Endothelial cell of umbilical vein (primary cell): ENCODE measurements around the gene FRMPD1. TPM values are rescaled to one million over a fixed set of nuclear protein-coding genes. Genes with fewer than 3 reads are reported as not detected.

ENCODE experiments used
- BruUV-seq: library from RNA; stranded (reverse); fragments of 400-500 nt; replicated peaks from 2 replicates; lab custom pipeline; 2021; lab: Mats Ljungman, UMichigan
- CTCF ChIA-PET: fragments of 300-600, 350-600 bp; sonication (Branson Sonifier 250); formaldehyde crosslinking; loops from one replicate; lab custom pipeline; 2021; ENCODE audit warnings: antibody characterized with exemption, inconsistent platforms; lab: Charles Lee
- POLR2A ChIA-PET: fragments of 300-600, 350-600 bp; sonication (Branson Sonifier 250); formaldehyde crosslinking; loops from one replicate; lab custom pipeline; 2021; ENCODE audit warnings: antibody characterized with exemption, inconsistent platforms; lab: Charles Lee
- DNase-seq: peaks from one replicate; pipeline ENCODE4 v3.0.0-alpha.2; 2011; ENCODE audit warnings: low read depth, low spot score
- FAIRE-seq: peaks from 2 replicates; lab custom pipeline; 2011; peaks lifted over from hg19 to GRCh38; lab: Jason Lieb, UNC
- H2AFZ ChIP-seq: 2 replicates; pipeline ENCODE4 v1.6.0; 2012; ENCODE audit warnings: low read depth, low read length, control low read depth, inconsistent platforms
- H3K27ac ChIP-seq: 2 replicates; pipeline ENCODE4 v1.5.1; 2011; ENCODE audit warnings: low read depth, mild to moderate bottlenecking, control low read depth, low read length, moderate library complexity; ENCODE audit not compliant: insufficient read depth
- H3K27me3 ChIP-seq, 2 experiments: 2 replicates each; pipeline versions ENCODE4 v1.6.0 to v1.6.1; 2011; ENCODE audit warnings: low read length in 2 of 2, mixed read lengths in 1 of 2; ENCODE audit not compliant: control insufficient read depth in 2 of 2, insufficient read depth in 2 of 2
- H3K36me3 ChIP-seq, 2 experiments: 2 replicates in 1 of 2; 3 replicates in 1 of 2; pipeline ENCODE4 v1.5.1; 2011; ENCODE audit warnings: low read length in 2 of 2, mild to moderate bottlenecking in 1 of 2, moderate library complexity in 1 of 2; ENCODE audit not compliant: control insufficient read depth in 2 of 2, insufficient read depth in 2 of 2; ENCODE audit errors: extremely low read depth in 1 of 2
- H3K4me1 ChIP-seq: 3 replicates; pipeline ENCODE4 v1.5.1; 2011; ENCODE audit warnings: mild to moderate bottlenecking, low read length; ENCODE audit not compliant: control insufficient read depth, insufficient read depth; ENCODE audit errors: extremely low read depth
- H3K4me2 ChIP-seq: 2 replicates; pipeline ENCODE4 v1.6.1; 2011; ENCODE audit warnings: low read length, control low read depth, mixed read lengths; ENCODE audit not compliant: insufficient read depth
- H3K4me3 ChIP-seq, 3 experiments: fragments of 200-600 bp in 1 of 3; sonication (generic), shearing (Covaris generic) in 1 of 3; replicated peaks in 1 of 3; 2 replicates each; pipeline ENCODE4 v1.5.1; 2011 to 2016; ENCODE audit warnings: control low read depth in 3 of 3, low read length in 3 of 3, mild to moderate bottlenecking in 2 of 3, inconsistent platforms in 1 of 3, low read depth in 1 of 3, moderate library complexity in 1 of 3; ENCODE audit not compliant: insufficient read depth in 1 of 3
- H3K79me2 ChIP-seq: 2 replicates; pipeline ENCODE4 v1.6.0; 2012; ENCODE audit warnings: low read length, inconsistent platforms; ENCODE audit not compliant: control insufficient read depth, insufficient read depth
- H3K9ac ChIP-seq: replicated peaks from 2 replicates; pipeline ENCODE3; 2011; ENCODE audit warnings: low read length, control low read depth; ENCODE audit not compliant: insufficient read depth; ENCODE audit errors: extremely low read depth
- H3K9me1 ChIP-seq: replicated peaks from 3 replicates; pipeline ENCODE4 v1.6.0; 2011; ENCODE audit warnings: mild to moderate bottlenecking, low read length; ENCODE audit not compliant: control insufficient read depth, insufficient read depth; ENCODE audit errors: extremely low read depth
- H3K9me3 ChIP-seq: replicated peaks from 2 replicates; pipeline ENCODE4 v1.5.1; 2012; ENCODE audit warnings: low read length, inconsistent platforms; ENCODE audit not compliant: control insufficient read depth, insufficient read depth
- H4K20me1 ChIP-seq: replicated peaks from 2 replicates; pipeline ENCODE3; 2011; ENCODE audit warnings: mild to moderate bottlenecking, low read length; ENCODE audit not compliant: control insufficient read depth, insufficient read depth; ENCODE audit errors: extremely low read depth
- EZH2 ChIP-seq: IDR thresholded peaks from 2 replicates; pipeline ENCODE4 v1.6.1; 2012; ENCODE audit warnings: borderline replicate concordance, low read depth, mild to moderate bottlenecking, moderate library complexity, low read length, inconsistent platforms; ENCODE audit not compliant: severe bottlenecking
- FOS ChIP-seq: IDR thresholded peaks from 2 replicates; pipeline ENCODE4 v1.6.1; 2011; ENCODE audit warnings: mild to moderate bottlenecking, low read length, moderate library complexity, borderline replicate concordance; ENCODE audit not compliant: insufficient read depth
- GATA2 ChIP-seq: IDR thresholded peaks from 2 replicates; pipeline ENCODE4 v1.7.0; 2011; ENCODE audit warnings: low read depth, mild to moderate bottlenecking, moderate library complexity, mixed read lengths, low read length; ENCODE audit not compliant: insufficient read length, insufficient read depth
- JUN ChIP-seq: IDR thresholded peaks from 2 replicates; pipeline ENCODE4 v1.6.1; 2011; ENCODE audit warnings: borderline replicate concordance, low read depth; ENCODE audit not compliant: insufficient read length, insufficient read depth
- MAX ChIP-seq: IDR thresholded peaks from 2 replicates; pipeline ENCODE4 v1.6.1; 2011; ENCODE audit not compliant: insufficient read depth, insufficient read length
- MYC ChIP-seq: IDR thresholded peaks from one replicate; pipeline ENCODE4 v1.6.1; 2011; ENCODE audit warnings: mild to moderate bottlenecking, low read depth, low read length
- POLR2A ChIP-seq: IDR thresholded peaks from 2 replicates; pipeline ENCODE4 v1.6.1; 2012; ENCODE audit warnings: low read depth, mild to moderate bottlenecking, control low read depth, low read length
- POLR2AphosphoS5 ChIP-seq: IDR thresholded peaks from 2 replicates; pipeline ENCODE4 v1.6.1; 2012; ENCODE audit warnings: low read depth, mild to moderate bottlenecking, control low read depth, low read length, moderate library complexity; ENCODE audit not compliant: insufficient read depth
- dilution Hi-C: fragments of 300-500 bp; cut with MboI; formaldehyde crosslinking; loops from one replicate; pipeline ENCODE4 v1.15.0; 2019; ENCODE audit warnings: low sequenced_read_pairs; ENCODE audit not compliant: extremely low pct_ligation_motif_present
- intact Hi-C: fragments of 100-400 bp; cut with micrococcal nuclease; formaldehyde crosslinking; loops from one replicate; pipeline ENCODE4 v1.10.0; 2022
- polyA plus RNA-seq, 4 experiments: library from polyadenylated mRNA; depleted of rRNA in 3 of 4; stranded (reverse) in 3 of 4; unstranded in 1 of 4; fragments of >200 nt; gene quantifications; 2 replicates each; pipeline versions ENCODE4 v1.2.1 to v1.2.3, GENCODE V29; 2011 to 2012; ENCODE audit warnings: missing spikeins in 1 of 4
- total RNA-seq: library from RNA; stranded (reverse); gene quantifications from 2 replicates; pipeline ENCODE4 v1.2.3, GENCODE V29; 2021
- TF ChIP-seq, protein P1 (sequence below), 2 donors: IDR thresholded peaks; 1 replicate in 1 of 2; 2 replicates in 1 of 2; pipeline ENCODE4 v1.5.1; 2011; ENCODE audit warnings: low read length in 2 of 2, mild to moderate bottlenecking in 2 of 2, moderate library complexity in 2 of 2, control low read depth in 1 of 2, inconsistent platforms in 1 of 2, low read depth in 1 of 2; ENCODE audit not compliant: insufficient read depth in 1 of 2; ENCODE audit errors: extremely low read depth in 1 of 2

The FRMPD1 gene
- total and polyA plus RNA-seq, 2 donors (not counting 3 experiments of a cell fraction or from before 2014, with no cell fraction given), result not detected

GRCh38 chr9:37696528-37696927, 45.8 kb downstream of the FRMPD1 start:
- Histone ChIP-seq H3K4me1 (no peaks in the 10 kb centered on the region), H3K27ac (no peak overlapping the region), H3K9ac (no peak overlapping the region), H3K9me3 (no peaks in the 10 kb centered on the region), H3K27me3 (peaks cover 11 to 17% of the 10 kb centered on the region in 2 experiments), H2AFZ (no peak overlapping the region), H3K4me2 (no peak overlapping the region), H3K36me3 (no peaks in the 10 kb centered on the region), H3K4me3 (no peak overlapping the region), H3K9me1 (no peaks in the 10 kb centered on the region), H3K79me2 (no peaks in the 10 kb centered on the region), H4K20me1 (no peaks in the 10 kb centered on the region)
- intact Hi-C loops, result no loop called here
- ChIA-PET CTCF (interaction anchor here (0.6 to 2.1 kb wide), 3 partner anchors 9 to 1076 kb away, joined by 3 to 4 read pairs (median 4); no protein-coding TSS in a partner anchor), POLR2A (no interaction called here)
- FAIRE-seq (no peak), DNase-seq (no peak)
- BruUV-seq, result no TSS peak
- dilution Hi-C loops, result no loop called here
- TF ChIP-seq JUN, result no peak
- TF ChIP-seq GATA2, result no peak
- no peak for TF ChIP-seq MYC
- TF ChIP-seq POLR2A, result no peak
- no peak for TF ChIP-seq EZH2
- TF ChIP-seq MAX, result no peak
- TF ChIP-seq, protein P1, sequence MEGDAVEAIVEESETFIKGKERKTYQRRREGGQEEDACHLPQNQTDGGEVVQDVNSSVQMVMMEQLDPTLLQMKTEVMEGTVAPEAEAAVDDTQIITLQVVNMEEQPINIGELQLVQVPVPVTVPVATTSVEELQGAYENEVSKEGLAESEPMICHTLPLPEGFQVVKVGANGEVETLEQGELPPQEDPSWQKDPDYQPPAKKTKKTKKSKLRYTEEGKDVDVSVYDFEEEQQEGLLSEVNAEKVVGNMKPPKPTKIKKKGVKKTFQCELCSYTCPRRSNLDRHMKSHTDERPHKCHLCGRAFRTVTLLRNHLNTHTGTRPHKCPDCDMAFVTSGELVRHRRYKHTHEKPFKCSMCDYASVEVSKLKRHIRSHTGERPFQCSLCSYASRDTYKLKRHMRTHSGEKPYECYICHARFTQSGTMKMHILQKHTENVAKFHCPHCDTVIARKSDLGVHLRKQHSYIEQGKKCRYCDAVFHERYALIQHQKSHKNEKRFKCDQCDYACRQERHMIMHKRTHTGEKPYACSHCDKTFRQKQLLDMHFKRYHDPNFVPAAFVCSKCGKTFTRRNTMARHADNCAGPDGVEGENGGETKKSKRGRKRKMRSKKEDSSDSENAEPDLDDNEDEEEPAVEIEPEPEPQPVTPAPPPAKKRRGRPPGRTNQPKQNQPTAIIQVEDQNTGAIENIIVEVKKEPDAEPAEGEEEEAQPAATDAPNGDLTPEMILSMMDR (IDR thresholded peaks at IDR 0.05; ENCODE audit: extremely low read depth in 1 of 2, insufficient read depth in 1 of 2, low read depth in 1 of 2, low read length in 2 of 2), result no peak
- no peak for TF ChIP-seq POLR2AphosphoS5
- TF ChIP-seq FOS, result no peak
